ENCODE results near the gene TADA3. TPM values are rescaled to one million over a fixed set of nuclear protein-coding genes. Genes with fewer than 3 reads are reported as not detected.

Gene TADA3
- total and polyA plus RNA-seq, 4 donors, result 41.6 to 62.3 (median 53.2) TPM

GRCh38 chr3:9807981-9808344 is 15.7 kb upstream of the TADA3 start:
- ATAC-seq (ENCODE audit: insufficient read depth, low FRiP score), result no peak
- no peak for TF ChIP-seq CTCF (IDR thresholded peaks at IDR 0.05; ENCODE audit: control extremely low read depth, extremely low read depth)
- Histone ChIP-seq H3K36me3 (ENCODE audit: control insufficient read depth in 4 of 4, insufficient read depth in 4 of 4, low read length in 4 of 4) (peaks cover 19 to 38% (median 22%) of the 10 kb centered on the region in 4 donors), H3K4me3 (no peak overlapping the region), H3K27me3 (ENCODE audit: control insufficient read depth in 3 of 3, insufficient read depth in 3 of 3, low read length in 2 of 3) (no peaks in the 10 kb centered on the region), H3K9me3 (ENCODE audit: control insufficient read depth in 4 of 4, insufficient read depth in 3 of 4, low read length in 3 of 4) (no peaks in the 10 kb centered on the region), H3K4me1 (ENCODE audit: control insufficient read depth in 5 of 5, insufficient read depth in 5 of 5, low read length in 5 of 5) (peaks cover 0 to 16% (median 5%) of the 10 kb centered on the region in 5 donors), H3K27ac (ENCODE audit: low read depth in 1 of 2, low read length in 1 of 2) (no peak overlapping the region), H3K9ac (ENCODE audit: insufficient read depth in 1 of 2, low read length in 2 of 2) (no peak overlapping the region)
- 61 to 92% methylated on average over 2 of the region's 2 CpGs for WGBS, 2 donors
- DNase-seq, result no peak

GRCh38 chr3:9806688-9807589 is 14.7 kb upstream of the TADA3 start:
- WGBS, 2 donors, result 96% methylated on average over 7 of the region's 7 CpGs
- Histone ChIP-seq H3K27me3 (ENCODE audit: control insufficient read depth in 3 of 3, insufficient read depth in 3 of 3, low read length in 2 of 3) (no peaks in the 10 kb centered on the region), H3K9ac (ENCODE audit: insufficient read depth in 1 of 2, low read length in 2 of 2) (no peak overlapping the region), H3K36me3 (ENCODE audit: control insufficient read depth in 4 of 4, insufficient read depth in 4 of 4, low read length in 4 of 4) (peaks cover 17 to 39% (median 22%) of the 10 kb centered on the region in 4 donors), H3K4me1 (ENCODE audit: control insufficient read depth in 5 of 5, insufficient read depth in 5 of 5, low read length in 5 of 5) (peaks cover 0 to 16% (median 5%) of the 10 kb centered on the region in 5 donors), H3K27ac (ENCODE audit: low read depth in 1 of 2, low read length in 1 of 2) (no peak overlapping the region), H3K9me3 (ENCODE audit: control insufficient read depth in 4 of 4, insufficient read depth in 3 of 4, low read length in 3 of 4) (no peaks in the 10 kb centered on the region), H3K4me3 (no peak overlapping the region)
- DNase-seq (no peak), ATAC-seq (ENCODE audit: insufficient read depth, low FRiP score) (no peak)
- TF ChIP-seq CTCF (IDR thresholded peaks at IDR 0.05; ENCODE audit: control extremely low read depth, extremely low read depth), result no peak

- 95% methylated on average over 12 of the region's 12 CpGs for WGBS, 2 donors
- no peak overlapping the region for H3K9ac ChIP-seq (ENCODE audit: insufficient read depth in 1 of 2, low read length in 2 of 2)
- no peak for DNase-seq
- H3K4me3 ChIP-seq, result no peak overlapping the region
- peaks cover 14 to 46% (median 25%) of the 10 kb centered on the region in 4 donors for H3K36me3 ChIP-seq (ENCODE audit: control insufficient read depth in 4 of 4, insufficient read depth in 4 of 4, low read length in 4 of 4)
- H3K4me1 ChIP-seq (ENCODE audit: control insufficient read depth in 5 of 5, insufficient read depth in 5 of 5, low read length in 5 of 5), result peaks cover 0 to 15% (median 5%) of the 10 kb centered on the region in 5 donors
- no peaks in the 10 kb centered on the region for H3K27me3 ChIP-seq (ENCODE audit: control insufficient read depth in 3 of 3, insufficient read depth in 3 of 3, low read length in 2 of 3)
- no peaks in the 10 kb centered on the region for H3K9me3 ChIP-seq (ENCODE audit: control insufficient read depth in 4 of 4, insufficient read depth in 3 of 4, low read length in 3 of 4)
- no peak for ATAC-seq (ENCODE audit: insufficient read depth, low FRiP score)
- H3K27ac ChIP-seq (ENCODE audit: low read depth in 1 of 2, low read length in 1 of 2), result no peak overlapping the region
- TF ChIP-seq CTCF (IDR thresholded peaks at IDR 0.05; ENCODE audit: control extremely low read depth, extremely low read depth), result no peak
These were observed 13.9 kb upstream of the TADA3 start for GRCh38 chr3:9806137-9806536.
